AG09319 (cell line): ENCODE measurements around the gene FSTL3.

Experiments
- DNase-seq: peaks from one replicate; pipeline ENCODE4 v3.0.0-alpha.2; 2010; ENCODE audit warnings: low read depth; ENCODE audit errors: extremely low read depth
- TF ChIP-seq, protein P1 (sequence below): IDR thresholded peaks from 2 replicates; pipeline ENCODE4 v1.5.1; 2011; ENCODE audit warnings: low read depth, mild to moderate bottlenecking, inconsistent platforms, low read length, moderate library complexity

Gene FSTL3

DNA sequence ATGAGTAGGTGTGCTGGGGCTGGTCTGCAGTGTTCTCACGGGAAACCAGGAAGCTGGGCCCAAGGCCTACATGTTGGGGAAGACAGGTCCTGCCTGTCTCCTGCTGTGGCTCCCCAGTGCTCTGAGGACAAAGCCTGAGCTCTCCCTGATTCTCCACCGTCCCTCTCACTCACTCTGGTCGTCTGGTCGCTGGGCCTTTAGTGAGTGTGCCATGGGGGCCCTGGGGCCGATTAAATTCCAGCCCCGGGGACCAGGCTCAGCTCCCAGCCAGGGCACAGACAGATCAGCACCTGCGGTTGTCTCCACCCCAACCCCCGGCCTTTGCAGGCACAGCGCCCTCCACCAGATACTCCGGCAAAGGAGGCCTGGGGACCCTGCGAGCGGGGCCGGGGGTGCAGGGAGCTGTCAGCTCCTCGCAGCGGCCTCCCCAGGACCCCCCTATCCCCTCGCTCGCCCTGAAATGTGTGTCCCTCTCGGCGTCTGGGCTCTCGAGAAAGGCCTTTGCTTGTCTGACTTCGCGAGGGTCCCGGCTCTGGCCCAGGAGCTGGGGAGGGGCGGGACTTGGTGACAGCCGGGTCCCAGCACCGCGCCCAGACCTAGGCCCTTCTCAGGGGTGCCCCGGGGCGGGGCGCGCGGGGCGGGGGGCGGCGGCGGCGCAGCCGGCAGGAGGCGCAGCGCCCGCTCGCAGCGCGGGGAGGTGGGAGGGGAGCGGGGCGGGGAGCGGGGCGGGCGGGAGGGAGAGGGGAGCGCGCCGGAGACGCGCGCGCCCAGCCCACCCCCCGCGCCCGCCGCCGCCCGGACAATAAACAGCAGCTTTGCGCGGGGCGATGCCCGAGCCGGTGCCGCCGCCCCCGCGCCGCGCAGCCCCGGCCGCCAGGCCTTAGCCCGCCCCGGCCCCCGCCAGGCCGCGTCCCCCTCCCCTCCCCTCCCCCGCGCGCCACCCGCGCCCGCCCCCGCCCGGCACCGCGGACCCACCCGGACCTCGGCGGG is 32.3 kb downstream of the FSTL3 start, which contains the start of gene PALM:
TSS of gene PALM (plus strand) at position 782 of the 990 bp plus-strand sequence. CDS start 212 bp downstream, outside the sequence.
- TF ChIP-seq, protein P1, sequence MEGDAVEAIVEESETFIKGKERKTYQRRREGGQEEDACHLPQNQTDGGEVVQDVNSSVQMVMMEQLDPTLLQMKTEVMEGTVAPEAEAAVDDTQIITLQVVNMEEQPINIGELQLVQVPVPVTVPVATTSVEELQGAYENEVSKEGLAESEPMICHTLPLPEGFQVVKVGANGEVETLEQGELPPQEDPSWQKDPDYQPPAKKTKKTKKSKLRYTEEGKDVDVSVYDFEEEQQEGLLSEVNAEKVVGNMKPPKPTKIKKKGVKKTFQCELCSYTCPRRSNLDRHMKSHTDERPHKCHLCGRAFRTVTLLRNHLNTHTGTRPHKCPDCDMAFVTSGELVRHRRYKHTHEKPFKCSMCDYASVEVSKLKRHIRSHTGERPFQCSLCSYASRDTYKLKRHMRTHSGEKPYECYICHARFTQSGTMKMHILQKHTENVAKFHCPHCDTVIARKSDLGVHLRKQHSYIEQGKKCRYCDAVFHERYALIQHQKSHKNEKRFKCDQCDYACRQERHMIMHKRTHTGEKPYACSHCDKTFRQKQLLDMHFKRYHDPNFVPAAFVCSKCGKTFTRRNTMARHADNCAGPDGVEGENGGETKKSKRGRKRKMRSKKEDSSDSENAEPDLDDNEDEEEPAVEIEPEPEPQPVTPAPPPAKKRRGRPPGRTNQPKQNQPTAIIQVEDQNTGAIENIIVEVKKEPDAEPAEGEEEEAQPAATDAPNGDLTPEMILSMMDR = no peak
- no peak for DNase-seq

DNA sequence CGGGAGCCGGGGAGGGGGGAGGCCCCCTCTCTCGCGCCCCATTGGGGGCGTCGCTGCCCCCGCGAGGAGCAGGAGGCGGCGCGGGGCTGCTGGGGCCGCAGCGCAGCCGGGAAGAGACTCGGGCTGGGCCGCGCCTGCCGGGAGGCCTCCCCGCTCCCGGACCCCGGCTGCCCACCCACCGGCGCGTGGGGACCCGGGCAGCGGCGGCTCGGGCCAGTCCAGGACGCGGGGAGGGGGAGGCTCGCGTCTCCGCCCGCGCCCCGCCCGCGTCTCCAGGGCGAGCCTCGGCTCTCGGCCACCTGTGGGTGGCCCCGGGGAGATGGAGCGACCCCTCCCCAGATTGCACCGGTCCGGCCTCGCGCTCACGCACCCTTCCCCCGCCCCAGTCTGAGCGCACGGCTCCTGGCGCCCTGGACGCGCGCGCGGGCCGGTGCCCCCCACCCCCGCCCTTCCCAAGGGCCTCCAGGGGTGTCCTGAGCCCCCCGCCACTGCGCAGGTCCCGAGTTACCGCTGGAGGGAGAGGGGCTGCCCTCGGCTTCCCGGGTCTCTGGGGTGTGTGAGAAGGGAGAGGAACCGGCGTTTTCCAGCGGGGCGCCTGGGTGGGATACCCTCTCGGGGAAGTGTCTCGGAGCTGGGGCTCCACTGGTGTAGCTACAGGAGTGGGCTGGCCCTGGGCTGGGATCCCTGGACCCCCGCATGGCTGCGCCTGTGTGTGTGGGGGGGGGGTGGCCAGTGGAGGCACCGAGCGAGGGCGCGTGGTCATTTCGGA is 33.2 kb downstream of the FSTL3 start:
- TF ChIP-seq, protein P1 = no peak
- no peak for DNase-seq

DNA sequence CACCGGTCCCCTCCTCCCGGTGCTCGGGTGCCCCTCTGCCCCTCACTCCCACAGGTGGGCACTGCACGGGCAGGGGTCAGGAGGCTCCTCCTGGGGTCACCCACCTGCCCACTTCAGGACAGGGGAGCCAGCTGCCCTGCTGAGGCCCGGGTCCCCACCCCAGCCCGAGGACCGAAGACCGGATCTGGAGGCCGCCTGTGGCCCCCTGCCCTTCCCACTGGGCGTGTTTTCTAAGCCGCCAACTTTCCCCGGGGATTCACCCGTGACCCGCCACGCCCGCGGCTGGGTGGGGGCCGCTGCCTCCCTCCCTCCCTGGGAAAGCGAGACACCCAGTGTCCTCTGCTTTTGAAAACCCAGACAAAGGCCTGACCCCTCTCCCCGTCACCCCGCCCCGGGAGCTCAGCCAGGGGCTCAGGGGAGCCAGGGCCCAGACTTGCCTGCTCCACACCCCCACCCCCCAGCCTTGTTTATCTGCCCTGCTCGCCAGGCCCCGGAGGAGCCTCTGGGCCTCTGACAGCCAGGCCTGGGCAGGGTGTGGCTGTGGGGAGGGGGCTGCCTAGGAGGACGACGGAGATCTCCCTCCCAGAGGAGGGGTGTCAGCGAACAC is 33.9 kb downstream of the FSTL3 start:
- TF ChIP-seq, protein P1 = no peak
- DNase-seq = no peak

DNA sequence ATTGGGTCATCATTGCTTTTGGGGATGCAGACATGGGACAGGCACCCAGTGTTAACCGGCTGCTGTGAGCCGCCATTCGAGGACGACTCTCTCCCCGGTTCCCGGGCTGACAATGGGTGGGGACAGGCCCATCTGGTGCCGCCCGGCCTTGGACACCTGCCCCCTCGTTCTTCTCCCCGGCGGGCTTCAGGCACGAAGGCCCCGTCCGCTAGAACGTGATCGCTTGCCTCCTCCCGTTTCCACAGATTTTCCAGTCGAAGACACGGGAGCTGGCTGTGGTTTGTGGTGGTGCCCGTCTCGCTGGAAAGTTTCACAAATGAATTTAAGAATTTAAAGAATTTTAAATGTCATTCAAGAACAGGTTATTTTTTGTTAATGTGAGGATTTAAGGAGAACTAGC is 34.6 kb downstream of the FSTL3 start:
- TF ChIP-seq, protein P1 = no peak
- DNase-seq = no peak

DNA sequence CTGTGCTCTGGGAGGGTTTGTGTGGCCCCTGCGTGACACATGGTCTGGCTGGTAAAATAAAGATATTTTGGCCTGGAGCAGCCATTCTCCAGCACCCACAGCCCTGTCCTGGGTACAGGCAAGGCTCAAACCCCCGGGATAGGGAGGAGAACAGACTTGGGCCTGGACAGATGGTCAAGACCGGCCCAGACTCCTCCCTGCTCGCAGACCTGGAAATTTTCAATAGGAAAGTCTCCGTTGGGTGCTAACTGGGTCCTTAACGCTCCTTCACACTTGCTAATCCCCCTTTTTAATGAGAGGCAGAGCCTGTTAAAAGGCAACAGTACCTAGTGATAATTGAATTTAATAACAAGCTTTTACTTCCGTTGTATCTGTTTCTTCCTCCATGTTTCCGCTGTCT is 35.1 kb downstream of the FSTL3 start:
- TF ChIP-seq, protein P1 = no peak
- no peak for DNase-seq

DNA sequence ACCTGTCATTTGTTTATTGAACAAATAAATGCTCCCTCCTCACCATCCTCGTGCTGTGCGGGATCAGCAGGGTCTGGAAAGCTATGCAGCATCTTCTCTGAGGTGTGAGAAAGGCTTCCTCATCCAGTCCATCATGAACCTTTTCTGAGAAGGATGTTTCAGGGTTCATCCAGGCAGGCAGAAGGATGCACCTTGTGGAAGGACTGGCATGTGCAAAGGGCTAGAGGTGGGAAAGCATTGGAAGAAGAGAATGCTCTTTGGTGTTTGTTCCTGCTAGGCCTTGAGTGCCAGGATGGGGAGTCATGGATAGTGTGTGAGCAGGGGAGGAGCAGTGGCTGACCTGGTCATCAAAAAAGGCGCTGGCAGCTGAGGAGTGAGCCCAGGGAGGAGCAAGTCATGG is 39.2 kb downstream of the FSTL3 start:
- TF ChIP-seq, protein P1 = no peak
- no peak for DNase-seq
